Measurements from ENCODE around the gene NME7.

DNA sequence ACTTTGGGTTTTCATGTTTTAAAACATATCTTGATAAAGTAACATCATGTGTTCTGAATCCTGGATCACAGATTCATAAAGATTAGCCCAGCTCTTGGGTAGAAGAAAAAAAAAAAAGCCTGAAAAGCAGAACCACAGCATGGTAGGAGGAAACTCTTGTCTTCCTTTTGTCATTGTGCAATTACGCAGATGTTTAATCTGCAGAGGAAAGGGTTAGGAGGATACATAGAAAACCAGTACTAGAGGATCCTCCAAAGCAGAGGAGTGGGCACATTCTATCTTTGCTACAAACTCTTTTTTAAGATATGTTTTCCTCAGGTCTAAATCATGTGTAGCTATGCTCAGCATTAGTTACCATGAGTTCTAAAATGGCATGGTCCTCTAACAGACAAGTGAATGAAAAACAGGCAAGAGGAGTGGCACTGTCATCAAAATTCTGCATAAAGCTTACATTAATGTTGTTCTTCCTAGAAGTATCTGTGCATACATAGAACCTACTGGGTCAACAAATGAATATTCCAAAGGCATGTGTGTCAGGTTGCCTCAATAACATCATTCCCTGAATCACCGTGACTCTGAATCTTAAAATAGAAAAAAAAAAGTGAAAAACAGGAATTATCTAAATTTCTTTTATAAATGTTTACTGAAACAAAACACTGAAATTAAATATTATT, 107.0 kb downstream of the NME7 start:
- TF ChIP-seq, protein P1, sequence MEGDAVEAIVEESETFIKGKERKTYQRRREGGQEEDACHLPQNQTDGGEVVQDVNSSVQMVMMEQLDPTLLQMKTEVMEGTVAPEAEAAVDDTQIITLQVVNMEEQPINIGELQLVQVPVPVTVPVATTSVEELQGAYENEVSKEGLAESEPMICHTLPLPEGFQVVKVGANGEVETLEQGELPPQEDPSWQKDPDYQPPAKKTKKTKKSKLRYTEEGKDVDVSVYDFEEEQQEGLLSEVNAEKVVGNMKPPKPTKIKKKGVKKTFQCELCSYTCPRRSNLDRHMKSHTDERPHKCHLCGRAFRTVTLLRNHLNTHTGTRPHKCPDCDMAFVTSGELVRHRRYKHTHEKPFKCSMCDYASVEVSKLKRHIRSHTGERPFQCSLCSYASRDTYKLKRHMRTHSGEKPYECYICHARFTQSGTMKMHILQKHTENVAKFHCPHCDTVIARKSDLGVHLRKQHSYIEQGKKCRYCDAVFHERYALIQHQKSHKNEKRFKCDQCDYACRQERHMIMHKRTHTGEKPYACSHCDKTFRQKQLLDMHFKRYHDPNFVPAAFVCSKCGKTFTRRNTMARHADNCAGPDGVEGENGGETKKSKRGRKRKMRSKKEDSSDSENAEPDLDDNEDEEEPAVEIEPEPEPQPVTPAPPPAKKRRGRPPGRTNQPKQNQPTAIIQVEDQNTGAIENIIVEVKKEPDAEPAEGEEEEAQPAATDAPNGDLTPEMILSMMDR (conservative IDR thresholded peaks at IDR 0.05; ENCODE audit: low read length): no peak
- TF ChIP-seq EZH2phosphoT487 (IDR thresholded peaks at IDR 0.05; ENCODE audit: borderline replicate concordance): no peak

All from Loucy (cell line).